ENCODE measurements around the gene PCSK5. TPM values are rescaled to one million over a fixed set of nuclear protein-coding genes. Genes with fewer than 3 reads are reported as not detected.

PCSK5 gene
- polyA plus RNA-seq, 3 donors, result 12.9 to 14.1 (median 14.0) TPM

- no peak for DNase-seq (ENCODE audit: low read depth in 3 of 3, low spot score in 2 of 3)
Observed at GRCh38 chr9:75918154-75918553, 27.7 kb downstream of the PCSK5 start.

- DNase-seq (ENCODE audit: low read depth in 3 of 3, low spot score in 2 of 3), result no peak
Observed at GRCh38 chr9:75918909-75919308, 28.4 kb downstream of the PCSK5 start.

GRCh38 chr9:75921391-75922127 is 31.1 kb downstream of the PCSK5 start:
- DNase-seq (ENCODE audit: low read depth in 3 of 3, low spot score in 2 of 3), result no peak

- no peak for DNase-seq (ENCODE audit: low read depth in 3 of 3, low spot score in 2 of 3)
Observed at GRCh38 chr9:75926385-75926784, 35.9 kb downstream of the PCSK5 start.

GRCh38 chr9:75927356-75927755 is 36.9 kb downstream of the PCSK5 start:
- DNase-seq (ENCODE audit: low read depth in 3 of 3, low spot score in 2 of 3), result no peak

GRCh38 chr9:75930190-75930589 is 39.7 kb downstream of the PCSK5 start:
- no peak for DNase-seq (ENCODE audit: low read depth in 3 of 3, low spot score in 2 of 3)

GRCh38 chr9:75930730-75931321 is 40.4 kb downstream of the PCSK5 start:
- no peak for DNase-seq (ENCODE audit: low read depth in 3 of 3, low spot score in 2 of 3)

GRCh38 chr9:75933982-75934381 is 43.5 kb downstream of the PCSK5 start:
- no peak for DNase-seq (ENCODE audit: low read depth in 3 of 3, low spot score in 2 of 3)

- no peak for DNase-seq (ENCODE audit: low read depth in 3 of 3, low spot score in 2 of 3)
Observed at GRCh38 chr9:75935591-75935990, 45.1 kb downstream of the PCSK5 start.

- DNase-seq (ENCODE audit: low read depth in 3 of 3, low spot score in 2 of 3), result no peak
Observed at GRCh38 chr9:75937521-75938258, 47.2 kb downstream of the PCSK5 start.

GRCh38 chr9:75938946-75939345 is 48.5 kb downstream of the PCSK5 start:
- DNase-seq (ENCODE audit: low read depth in 3 of 3, low spot score in 2 of 3), result no peak

GRCh38 chr9:75939536-75940111 is 49.2 kb downstream of the PCSK5 start:
- DNase-seq (ENCODE audit: low read depth in 3 of 3, low spot score in 2 of 3), result no peak

- DNase-seq (ENCODE audit: low read depth in 3 of 3, low spot score in 2 of 3), result no peak
Observed at GRCh38 chr9:75941066-75941465, 50.6 kb downstream of the PCSK5 start.

GRCh38 chr9:75941577-75942311 is 51.3 kb downstream of the PCSK5 start:
- no peak for DNase-seq (ENCODE audit: low read depth in 3 of 3, low spot score in 2 of 3)

GRCh38 chr9:75946766-75947165 is 56.3 kb downstream of the PCSK5 start:
- DNase-seq (ENCODE audit: low read depth in 3 of 3, low spot score in 2 of 3), result no peak

GRCh38 chr9:75947233-75947632 is 56.8 kb downstream of the PCSK5 start:
- no peak for DNase-seq (ENCODE audit: low read depth in 3 of 3, low spot score in 2 of 3)

GRCh38 chr9:75950998-75951397 is 60.5 kb downstream of the PCSK5 start:
- DNase-seq (ENCODE audit: low read depth in 3 of 3, low spot score in 2 of 3), result no peak

GRCh38 chr9:75953218-75953617 is 62.7 kb downstream of the PCSK5 start:
- no peak for DNase-seq (ENCODE audit: low read depth in 3 of 3, low spot score in 2 of 3)

- no peak for DNase-seq (ENCODE audit: low read depth in 3 of 3, low spot score in 2 of 3)
Observed at GRCh38 chr9:75956161-75956560, 65.7 kb downstream of the PCSK5 start.

GRCh38 chr9:75957116-75957515 is 66.6 kb downstream of the PCSK5 start:
- no peak for DNase-seq (ENCODE audit: low read depth in 3 of 3, low spot score in 2 of 3)

GRCh38 chr9:75958226-75958625 is 67.8 kb downstream of the PCSK5 start:
- DNase-seq (ENCODE audit: low read depth in 3 of 3, low spot score in 2 of 3), result no peak

Measured in right renal cortex interstitium (tissue), 3 donors.